Calu3 (cell line): ENCODE results near the gene SEC14L5. TPM values are rescaled to one million over a fixed set of nuclear protein-coding genes. Genes with fewer than 3 reads are reported as not detected.
A peak's percentile ranks its signal among the peaks of the same experiment; 100 is the strongest.
"Not testable (repeated sequence)": the region's sequence is repeated elsewhere in the genome, so short reads cannot be mapped to it uniquely, and the experiment has no call there.

Source experiments
- BruUV-seq: library from RNA; stranded (reverse); fragments of 400-500 nt; replicated peaks from 2 replicates; lab custom pipeline; 2021; lab: Mats Ljungman, UMichigan
- CTCF ChIA-PET: fragments of 300-600 bp; sonication (Branson Sonifier 250); formaldehyde crosslinking; loops from one replicate; lab custom pipeline; 2022; ENCODE audit warnings: antibody characterized with exemption; lab: Charles Lee
- DNase-seq: peaks from one replicate; pipeline ENCODE4 v3.0.0; 2022
- H3K27ac Mint-ChIP-seq: one replicate; pipeline ENCODE4 v1.8.0; 2022; ENCODE audit warnings: mixed read lengths; ENCODE audit not compliant: unreplicated experiment
- H3K27me3 Mint-ChIP-seq: one replicate; pipeline ENCODE4 v1.8.0; 2022; ENCODE audit warnings: mixed read lengths; ENCODE audit not compliant: unreplicated experiment
- H3K36me3 Mint-ChIP-seq: one replicate; pipeline ENCODE4 v1.8.0; 2022; ENCODE audit warnings: mild to moderate bottlenecking, moderate library complexity, mixed read lengths; ENCODE audit not compliant: insufficient read depth, unreplicated experiment
- H3K4me1 Mint-ChIP-seq: one replicate; pipeline ENCODE4 v1.8.0; 2022; ENCODE audit warnings: mild to moderate bottlenecking, low read depth, mixed read lengths; ENCODE audit not compliant: unreplicated experiment
- H3K4me3 Mint-ChIP-seq: one replicate; pipeline ENCODE4 v1.8.0; 2022; ENCODE audit warnings: mild to moderate bottlenecking, low read depth, moderate library complexity, mixed read lengths; ENCODE audit not compliant: unreplicated experiment
- H3K9me3 Mint-ChIP-seq: one replicate; pipeline ENCODE4 v1.8.0; 2022; ENCODE audit warnings: low read depth, mixed read lengths; ENCODE audit not compliant: unreplicated experiment
- CTCF ChIP-seq: fragments of 200-600 bp; IDR thresholded peaks from one replicate; pipeline ENCODE4 v1.8.0; 2022; ENCODE audit warnings: antibody characterized with exemption; ENCODE audit not compliant: unreplicated experiment
- intact Hi-C: fragments of 100-400 bp; cut with micrococcal nuclease; formaldehyde crosslinking; loops from one replicate; pipeline ENCODE4 v1.10.0; 2022; ENCODE audit not compliant: unreplicated experiment
- total RNA-seq: library from RNA; stranded (reverse); gene quantifications from 2 replicates; pipeline ENCODE4 v1.2.3, GENCODE V29; 2022

The SEC14L5 gene
- total RNA-seq, 1 experiment from 2014 or later: 0.52 TPM

GRCh38 chr16:4947722-4948503, 10.2 kb upstream of the SEC14L5 start:
- DNase-seq: no peak

GRCh38 chr16:4948903-4949766, 9.0 kb upstream of the SEC14L5 start:
- Mint-ChIP-seq H3K9me3 (no peaks in the 10 kb centered on the region), H3K4me3 (no peak overlapping the region), H3K36me3 (peaks cover 22% of the 10 kb centered on the region), H3K27ac (no peak overlapping the region), H3K4me1 (peaks cover 52% of the 10 kb centered on the region), H3K27me3 (no peaks in the 10 kb centered on the region)
- no peak for DNase-seq
- intact Hi-C loops: no loop called here
- no TSS peak for BruUV-seq
- CTCF ChIA-PET: no interaction called here
- no peak for TF ChIP-seq CTCF

More at GRCh38 chr16:4947722-4948503, 10.2 kb upstream of the SEC14L5 start:
- H3K4me3 Mint-ChIP-seq: no peak overlapping the region
- H3K9me3 Mint-ChIP-seq: no peaks in the 10 kb centered on the region
- H3K27me3 Mint-ChIP-seq: no peaks in the 10 kb centered on the region
- peaks cover 58% of the 10 kb centered on the region for H3K4me1 Mint-ChIP-seq
- H3K27ac Mint-ChIP-seq: peak overlapping the region; percentile 42
- H3K36me3 Mint-ChIP-seq: peaks cover 28% of the 10 kb centered on the region
- intact Hi-C loops: no loop called here
- no peak for TF ChIP-seq CTCF
- CTCF ChIA-PET: interaction anchor here (0.6 to 1.1 kb wide), 2 partner anchors 13 to 369 kb away, joined by 3 to 4 read pairs; no protein-coding TSS in a partner anchor
- BruUV-seq: no TSS peak

GRCh38 chr16:4949986-4950385, 8.1 kb upstream of the SEC14L5 start:
- DNase-seq: no peak
- BruUV-seq: no TSS peak
- Mint-ChIP-seq H3K27ac (no peak overlapping the region), H3K36me3 (peaks cover 14% of the 10 kb centered on the region), H3K4me1 (peaks cover 44% of the 10 kb centered on the region), H3K27me3 (no peaks in the 10 kb centered on the region), H3K4me3 (no peak overlapping the region), H3K9me3 (no peaks in the 10 kb centered on the region)
- intact Hi-C loops: loop anchor here (10.0 kb wide), 2 partner anchors 145 to 215 kb away; partner anchors contain the start of genes ANKS3, DNAAF8 and EEF2KMT
- no peak for TF ChIP-seq CTCF
- CTCF ChIA-PET: interaction anchor here (0.6 kb wide), 1 partner anchor 28 kb away, joined by 3 read pairs; no protein-coding TSS in a partner anchor

GRCh38 chr16:4951583-4951982, 6.5 kb upstream of the SEC14L5 start:
- not testable (repeated sequence) for H3K27ac Mint-ChIP-seq, H3K4me3 Mint-ChIP-seq, H3K36me3 Mint-ChIP-seq, BruUV-seq, H3K27me3 Mint-ChIP-seq, H3K9me3 Mint-ChIP-seq, DNase-seq
- CTCF ChIA-PET: interaction anchor here (0.7 kb wide), 1 partner anchor 216 kb away, joined by 4 read pairs; no protein-coding TSS in a partner anchor
- peaks cover 36% of the 10 kb centered on the region for H3K4me1 Mint-ChIP-seq
- intact Hi-C loops: loop anchor here (10.0 kb wide), 2 partner anchors 143 to 217 kb away; partner anchors contain the start of genes ANKS3, DNAAF8 and EEF2KMT
